Activated CD4-positive, alpha-beta memory T cell treated with anti-CD3 and anti-CD28 coated beads, Interleukin-2, amount 10 ng/mL, durations not matched to agents 7 days and 5 days (primary cell): ENCODE data around the gene PREX1. TPM values are rescaled to one million over a fixed set of nuclear protein-coding genes. Genes with fewer than 3 reads are reported as not detected.
"Not testable (repeated sequence)": the region's sequence is repeated elsewhere in the genome, so short reads cannot be mapped to it uniquely, and the experiment has no call there.

Experiments
- CTCF ChIA-PET: fragments of 350-600 bp; sonication (Branson Sonifier 250); formaldehyde crosslinking; loops from one replicate; lab custom pipeline; 2021; ENCODE audit warnings: antibody characterized with exemption, inconsistent platforms; lab: Charles Lee
- POLR2A ChIA-PET: fragments of 350-600 bp; sonication (Branson Sonifier 250); formaldehyde crosslinking; loops from one replicate; lab custom pipeline; 2021; ENCODE audit warnings: antibody characterized with exemption; lab: Charles Lee
- DNase-seq: peaks from one replicate; pipeline ENCODE4 v3.0.0-alpha.2; 2020
- H3K27ac Mint-ChIP-seq: one replicate; pipeline ENCODE4 v1.8.0; 2021; ENCODE audit warnings: mild to moderate bottlenecking, mixed read lengths
- H3K27me3 Mint-ChIP-seq: one replicate; pipeline ENCODE4 v1.8.0; 2021; ENCODE audit warnings: mixed read lengths
- H3K36me3 Mint-ChIP-seq: one replicate; pipeline ENCODE4 v1.8.0; 2021; ENCODE audit warnings: low read depth, mixed read lengths
- H3K4me1 Mint-ChIP-seq: one replicate; pipeline ENCODE4 v1.8.0; 2021; ENCODE audit warnings: mixed read lengths
- H3K4me3 Mint-ChIP-seq: one replicate; pipeline ENCODE4 v1.8.0; 2021; ENCODE audit warnings: mild to moderate bottlenecking, mixed read lengths
- H3K9me3 Mint-ChIP-seq: one replicate; pipeline ENCODE4 v1.8.0; 2021; ENCODE audit warnings: mixed read lengths
- total RNA-seq, 2 experiments: library from RNA; stranded (reverse); gene quantifications; one replicate each; pipeline ENCODE4 v1.2.3, GENCODE V29; 2021

Gene PREX1
- total RNA-seq, 2 experiments from 2014 or later, result 158 to 160 TPM

DNA sequence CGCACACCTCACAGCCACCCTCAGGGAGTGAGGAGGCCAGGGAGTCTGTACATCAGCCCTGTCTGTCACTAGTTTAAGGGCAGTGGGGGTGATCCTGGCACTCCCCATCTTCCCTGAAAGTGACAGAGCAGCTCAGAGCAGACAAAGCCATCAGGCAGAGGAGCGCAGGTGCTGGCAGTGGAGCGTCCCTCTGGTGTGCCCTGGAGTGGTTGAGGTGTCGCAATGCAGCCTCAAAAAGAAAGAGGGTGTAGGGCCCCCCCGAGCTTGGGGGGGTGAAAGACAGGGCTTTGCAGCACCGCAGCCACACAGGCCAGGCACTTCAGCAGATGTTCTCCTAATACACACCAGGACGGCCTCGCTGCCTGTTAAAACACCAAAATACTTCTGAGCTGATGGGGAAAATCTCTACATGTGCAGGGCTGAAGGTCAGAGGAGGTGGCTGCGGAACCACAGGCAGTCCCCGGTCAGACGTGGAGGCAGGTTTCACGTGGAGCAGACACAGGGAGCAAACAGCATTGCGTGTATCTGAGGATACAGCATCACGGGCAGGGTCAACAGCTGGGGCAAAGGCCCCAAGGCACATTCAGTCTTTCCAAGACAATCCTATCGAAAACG is 69.5 kb downstream of the PREX1 start:
- DNase-seq, result no peak
- H3K9me3 Mint-ChIP-seq, result peaks cover 9% of the 10 kb centered on the region
- no peak overlapping the region for H3K4me3 Mint-ChIP-seq
- H3K36me3 Mint-ChIP-seq, result peaks cover 80% of the 10 kb centered on the region
- H3K4me1 Mint-ChIP-seq, result peaks cover 92% of the 10 kb centered on the region
- ChIA-PET CTCF (no interaction called here), POLR2A (interaction anchor here (3.0 to 4.6 kb wide), 2 partner anchors 19 to 39 kb away, joined by 14 to 42 read pairs; no protein-coding TSS in a partner anchor)
- H3K27me3 Mint-ChIP-seq, result no peaks in the 10 kb centered on the region
- H3K27ac Mint-ChIP-seq, result peak overlapping the region; percentile 100

DNA sequence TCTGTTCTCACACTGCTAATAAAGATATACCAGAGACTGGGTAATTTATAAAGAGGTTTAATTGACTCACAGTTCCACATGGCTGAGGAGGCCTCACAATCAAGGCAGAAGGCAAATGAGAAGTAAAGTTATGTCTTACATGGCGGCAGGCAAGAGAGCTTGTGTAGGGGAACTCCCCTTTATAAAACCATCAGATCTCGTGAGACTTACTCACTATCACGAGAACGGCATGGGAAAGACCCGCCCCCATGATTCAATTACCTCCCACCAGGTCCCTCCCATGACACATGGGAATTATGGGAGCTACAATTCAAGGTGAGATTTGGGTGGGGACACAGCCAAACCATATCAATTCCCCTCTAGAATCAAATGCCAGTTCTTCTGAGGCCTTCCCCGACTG is 71.0 kb downstream of the PREX1 start:
- peaks cover 11% of the 10 kb centered on the region for H3K9me3 Mint-ChIP-seq
- DNase-seq, CTCF ChIA-PET, POLR2A ChIA-PET, H3K4me3 Mint-ChIP-seq, H3K27me3 Mint-ChIP-seq: not testable (repeated sequence)
- H3K4me1 Mint-ChIP-seq, result peaks cover 93% of the 10 kb centered on the region
- peaks cover 84% of the 10 kb centered on the region for H3K36me3 Mint-ChIP-seq
- peak overlapping the region; percentile 3 for H3K27ac Mint-ChIP-seq

DNA sequence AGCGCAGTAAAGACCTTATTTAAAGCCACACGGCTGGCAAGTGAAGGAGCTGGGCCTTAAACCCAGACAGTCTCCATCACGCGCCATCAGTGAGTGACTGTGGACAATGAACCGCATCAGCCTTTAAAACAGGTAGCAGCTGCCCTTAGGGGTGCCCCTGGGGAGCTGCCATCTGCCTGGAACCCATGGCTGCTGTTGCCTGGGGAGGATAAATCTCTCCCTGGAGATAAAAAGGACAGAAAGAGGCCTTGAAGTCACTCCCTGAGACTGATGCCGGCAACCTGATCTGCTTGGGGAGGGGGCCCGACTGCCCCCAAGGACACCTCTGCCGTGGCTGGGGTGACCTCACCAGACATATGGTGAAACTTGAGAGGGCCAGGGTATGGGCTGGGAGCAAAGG is 73.5 kb downstream of the PREX1 start:
- no peak for DNase-seq
- CTCF ChIA-PET, result no interaction called here
- peaks cover 94% of the 10 kb centered on the region for H3K36me3 Mint-ChIP-seq
- no peaks in the 10 kb centered on the region for H3K27me3 Mint-ChIP-seq
- POLR2A ChIA-PET, result interaction anchor here (0.7 to 4.3 kb wide), 3 partner anchors 15 to 37 kb away, joined by 3 to 58 read pairs (median 4); no protein-coding TSS in a partner anchor
- no peak overlapping the region for H3K4me3 Mint-ChIP-seq
- no peak overlapping the region for H3K27ac Mint-ChIP-seq
- peaks cover 11% of the 10 kb centered on the region for H3K9me3 Mint-ChIP-seq
- H3K4me1 Mint-ChIP-seq, result peaks cover 91% of the 10 kb centered on the region

DNA sequence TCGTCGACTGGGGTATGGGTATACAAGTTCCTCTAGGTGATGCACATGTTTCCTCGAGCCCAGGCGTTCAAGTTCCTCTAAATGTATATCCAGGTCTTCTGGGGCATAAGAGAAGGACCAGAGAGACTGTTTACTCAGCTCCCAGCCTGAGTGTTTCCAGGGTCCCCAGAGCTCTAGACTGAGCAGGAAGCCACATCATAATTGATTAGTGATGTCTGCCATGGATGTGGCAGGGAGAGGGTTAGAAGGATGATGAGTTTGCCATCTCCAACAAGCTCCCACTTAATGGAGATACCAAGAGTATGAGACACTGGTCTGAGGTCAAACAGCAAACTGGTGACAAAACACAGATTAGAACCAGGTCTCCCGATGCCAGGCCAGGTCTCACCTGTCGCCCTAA is 74.8 kb downstream of the PREX1 start:
- CTCF ChIA-PET, result interaction anchor here (2.5 kb wide), 1 partner anchor 13 kb away, joined by 8 read pairs; no protein-coding TSS in a partner anchor
- POLR2A ChIA-PET, result interaction anchor here (1.3 to 4.3 kb wide), 4 partner anchors 13 to 36 kb away, joined by 4 to 58 read pairs (median 4); no protein-coding TSS in a partner anchor
- peaks cover 95% of the 10 kb centered on the region for H3K36me3 Mint-ChIP-seq
- H3K9me3 Mint-ChIP-seq, result peaks cover 11% of the 10 kb centered on the region
- peak overlapping the region; percentile 70 for H3K27ac Mint-ChIP-seq
- H3K27me3 Mint-ChIP-seq, result no peaks in the 10 kb centered on the region
- DNase-seq, result no peak
- H3K4me1 Mint-ChIP-seq, result peaks cover 91% of the 10 kb centered on the region
- H3K4me3 Mint-ChIP-seq, result no peak overlapping the region

DNA sequence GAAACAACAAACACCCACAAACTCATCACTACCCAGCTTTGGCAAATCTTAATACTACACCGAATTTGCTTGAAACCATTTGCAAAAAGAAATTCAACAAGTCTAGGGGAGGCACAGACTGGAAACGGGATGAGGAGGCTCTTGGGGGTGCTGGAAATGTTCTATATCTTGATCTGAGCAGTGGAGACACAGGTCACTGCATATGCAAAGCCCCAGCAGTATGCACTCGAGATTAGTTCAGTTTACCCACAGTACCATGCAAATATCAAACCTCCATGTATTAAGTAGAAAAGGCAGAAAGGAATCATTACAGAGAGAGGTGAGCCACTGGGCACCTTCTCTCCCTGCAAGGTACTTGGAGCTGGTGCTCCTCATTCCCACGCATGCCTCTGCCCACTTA is 75.9 kb downstream of the PREX1 start:
- H3K4me1 Mint-ChIP-seq, result peaks cover 82% of the 10 kb centered on the region
- peak overlapping the region; percentile 93 for H3K27ac Mint-ChIP-seq
- peak overlapping the region; percentile 51 for H3K4me3 Mint-ChIP-seq
- DNase-seq, result no peak
- H3K27me3 Mint-ChIP-seq, result no peaks in the 10 kb centered on the region
- peaks cover 8% of the 10 kb centered on the region for H3K9me3 Mint-ChIP-seq
- H3K36me3 Mint-ChIP-seq, result peaks cover 89% of the 10 kb centered on the region
- CTCF ChIA-PET, result interaction anchor here (0.8 to 2.5 kb wide), 4 partner anchors 12 to 125 kb away, joined by 3 to 8 read pairs (median 4); partner anchors contain the start of gene PREX1
- POLR2A ChIA-PET, result interaction anchor here (0.8 to 4.3 kb wide), 10 partner anchors 8 to 73 kb away, joined by 3 to 58 read pairs (median 8); no protein-coding TSS in a partner anchor

DNA sequence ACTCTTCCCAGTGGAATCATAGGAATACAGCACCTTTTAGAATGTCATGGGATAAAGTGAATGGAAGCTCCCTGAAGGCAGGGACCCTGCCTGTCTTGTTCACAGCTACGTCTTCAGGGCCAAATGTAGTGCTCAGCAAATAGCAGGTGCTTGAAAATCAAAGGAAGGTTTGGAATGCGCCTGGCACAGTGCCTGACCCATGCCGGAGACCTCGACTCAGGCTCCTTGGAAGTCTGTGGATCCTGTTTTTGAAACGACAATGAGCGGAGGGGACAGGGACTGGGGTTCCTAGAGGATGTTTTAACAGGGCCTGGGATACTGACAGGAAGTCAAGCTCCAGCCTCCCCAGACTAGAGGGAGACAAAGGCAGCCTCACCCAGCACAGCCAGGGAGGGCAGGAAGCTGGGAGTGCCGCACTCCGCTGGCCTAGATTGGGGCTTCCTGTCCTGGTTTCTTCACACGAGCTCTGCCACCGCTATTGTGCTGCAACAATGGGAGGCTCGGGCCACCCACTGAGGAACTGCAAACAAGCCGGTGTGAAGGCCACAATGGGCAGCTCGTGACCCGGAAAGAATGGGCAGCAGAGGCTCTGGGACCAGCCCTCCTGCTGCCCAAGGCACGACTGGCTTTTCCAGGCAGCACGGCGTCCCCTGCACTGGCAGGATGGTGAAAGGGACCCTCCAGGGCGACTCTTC is 76.7 kb downstream of the PREX1 start:
- peak overlapping the region; percentile 93 for H3K27ac Mint-ChIP-seq
- peak; percentile 71 for DNase-seq
- H3K27me3 Mint-ChIP-seq, result no peaks in the 10 kb centered on the region
- POLR2A ChIA-PET, result interaction anchor here (0.7 to 4.3 kb wide), 15 partner anchors 9 to 77 kb away, joined by 3 to 58 read pairs (median 4); partner anchors contain the start of gene PREX1
- H3K36me3 Mint-ChIP-seq, result peaks cover 85% of the 10 kb centered on the region
- peak overlapping the region; percentile 51 for H3K4me3 Mint-ChIP-seq
- CTCF ChIA-PET, result interaction anchor here (0.7 to 2.5 kb wide), 5 partner anchors 11 to 154 kb away, joined by 3 to 8 read pairs (median 4); partner anchors contain the start of gene PREX1
- peaks cover 76% of the 10 kb centered on the region for H3K4me1 Mint-ChIP-seq
- H3K9me3 Mint-ChIP-seq, result peaks cover 8% of the 10 kb centered on the region

DNA sequence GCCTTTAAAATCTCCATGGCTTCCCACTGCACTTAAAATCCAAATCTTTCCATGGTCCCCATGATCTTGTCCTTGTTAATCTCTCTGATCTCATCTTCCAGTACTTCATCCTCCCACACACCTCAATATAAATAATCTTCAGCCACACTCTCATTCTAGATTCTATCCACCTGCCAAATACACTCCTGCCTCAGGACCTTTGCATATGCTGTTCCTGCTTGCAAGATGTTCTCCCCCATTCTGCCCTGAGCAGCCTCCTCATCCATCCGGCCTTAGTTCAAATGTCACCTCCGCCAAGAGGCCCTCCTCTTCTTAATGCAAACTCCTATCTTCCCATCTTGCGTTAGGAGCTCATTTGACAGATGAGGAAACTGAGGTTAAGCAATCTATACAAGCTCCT is 77.4 kb downstream of the PREX1 start:
- Mint-ChIP-seq H3K4me1 (peaks cover 69% of the 10 kb centered on the region), H3K27ac (peak overlapping the region; percentile 93), H3K4me3 (no peak overlapping the region), H3K36me3 (peaks cover 80% of the 10 kb centered on the region), H3K9me3 (peaks cover 5% of the 10 kb centered on the region), H3K27me3 (no peaks in the 10 kb centered on the region)
- POLR2A ChIA-PET, result interaction anchor here (1.0 to 4.3 kb wide), 9 partner anchors 9 to 126 kb away, joined by 3 to 58 read pairs (median 8); partner anchors contain the start of gene PREX1
- CTCF ChIA-PET, result no interaction called here
- DNase-seq, result no peak

DNA sequence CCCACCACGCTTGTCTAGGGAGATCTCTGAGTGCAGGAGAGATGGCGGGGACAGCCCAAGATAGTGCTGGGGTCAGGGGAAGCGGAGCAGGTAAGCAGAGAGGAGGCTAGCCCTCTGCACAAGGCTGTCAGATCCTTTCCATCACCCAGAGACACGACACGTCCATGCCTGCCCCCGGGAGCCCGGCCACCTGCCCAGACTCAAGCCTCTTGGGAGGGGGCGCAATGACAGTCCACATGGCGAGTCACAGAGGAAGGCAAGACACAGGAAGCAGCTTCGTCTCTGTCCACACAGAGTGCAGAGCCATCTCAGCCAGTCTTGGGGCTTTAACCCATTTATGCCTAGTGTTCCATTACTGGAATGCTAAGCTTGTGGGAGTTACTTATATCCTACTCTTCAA is 78.4 kb downstream of the PREX1 start:
- no peaks in the 10 kb centered on the region for H3K27me3 Mint-ChIP-seq
- peaks cover 78% of the 10 kb centered on the region for H3K36me3 Mint-ChIP-seq
- ChIA-PET POLR2A (interaction anchor here (0.6 to 3.2 kb wide), 3 partner anchors 8 to 127 kb away, joined by 3 to 20 read pairs (median 3); no protein-coding TSS in a partner anchor), CTCF (interaction anchor here (1.1 kb wide), 1 partner anchor 10 kb away, joined by 5 read pairs; no protein-coding TSS in a partner anchor)
- H3K9me3 Mint-ChIP-seq, result peaks cover 2% of the 10 kb centered on the region
- no peak overlapping the region for H3K4me3 Mint-ChIP-seq
- peaks cover 63% of the 10 kb centered on the region for H3K4me1 Mint-ChIP-seq
- peak overlapping the region; percentile 49 for H3K27ac Mint-ChIP-seq
- no peak for DNase-seq

DNA sequence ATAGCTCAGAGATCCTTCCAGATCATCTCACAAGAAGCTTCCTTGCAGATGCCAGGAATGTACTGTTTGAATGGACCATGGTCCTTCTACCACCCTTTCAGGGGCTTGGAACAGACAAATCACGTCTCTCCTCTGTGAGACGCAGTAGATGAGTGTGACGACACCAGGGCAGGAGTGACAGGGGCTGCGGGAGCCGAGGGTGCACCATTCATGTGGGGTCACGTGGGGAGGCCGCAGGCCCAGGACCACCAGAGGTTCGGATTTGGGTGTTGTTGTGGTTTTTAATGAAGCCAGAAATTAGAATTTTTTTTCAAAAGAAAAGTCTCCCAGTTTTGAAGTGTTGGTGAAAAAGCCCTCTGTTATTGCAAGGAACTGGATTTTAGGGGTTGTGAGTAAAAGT is 79.2 kb downstream of the PREX1 start:
- H3K27me3 Mint-ChIP-seq, result no peaks in the 10 kb centered on the region
- ChIA-PET POLR2A (no interaction called here), CTCF (interaction anchor here (0.9 kb wide), 1 partner anchor 9 kb away, joined by 3 read pairs; no protein-coding TSS in a partner anchor)
- no peak overlapping the region for H3K4me3 Mint-ChIP-seq
- peaks cover 79% of the 10 kb centered on the region for H3K36me3 Mint-ChIP-seq
- peaks cover 58% of the 10 kb centered on the region for H3K4me1 Mint-ChIP-seq
- no peak for DNase-seq
- H3K27ac Mint-ChIP-seq, result peak overlapping the region; percentile 59
- H3K9me3 Mint-ChIP-seq, result peaks cover 2% of the 10 kb centered on the region

DNA sequence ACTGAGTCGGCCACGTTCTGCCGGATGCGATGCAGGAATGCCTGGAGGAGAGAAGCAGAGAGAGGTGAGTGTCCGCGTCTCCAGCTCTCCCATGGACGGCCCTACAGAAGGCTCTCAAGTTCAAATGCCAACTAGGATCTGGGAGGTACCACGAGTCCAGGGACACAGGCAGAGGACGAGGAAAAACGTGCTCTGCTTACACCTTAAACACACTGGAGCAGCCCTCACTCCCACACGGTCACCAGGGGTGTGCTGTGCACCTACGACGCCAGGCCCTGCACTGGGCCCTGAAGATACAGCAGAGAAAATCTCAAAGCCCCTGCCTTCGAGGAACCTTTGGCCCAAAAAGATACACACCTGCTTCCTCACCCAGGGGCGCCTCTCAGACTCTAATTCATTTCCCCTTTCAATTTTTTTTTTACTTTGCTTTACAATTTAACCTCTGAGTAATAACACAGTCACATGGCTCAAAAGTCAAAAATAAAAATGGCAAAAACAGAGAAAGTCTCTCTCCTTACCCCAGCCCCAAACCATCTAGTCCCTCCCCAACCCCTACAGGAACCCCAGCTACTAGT is 79.9 kb downstream of the PREX1 start:
- H3K27me3 Mint-ChIP-seq, result no peaks in the 10 kb centered on the region
- no peak for DNase-seq
- H3K27ac Mint-ChIP-seq, result peak overlapping the region; percentile 27
- no peak overlapping the region for H3K4me3 Mint-ChIP-seq
- ChIA-PET POLR2A (no interaction called here), CTCF (interaction anchor here (0.9 kb wide), 1 partner anchor 9 kb away, joined by 3 read pairs; no protein-coding TSS in a partner anchor)
- peaks cover 54% of the 10 kb centered on the region for H3K4me1 Mint-ChIP-seq
- H3K9me3 Mint-ChIP-seq, result peaks cover 2% of the 10 kb centered on the region
- peaks cover 79% of the 10 kb centered on the region for H3K36me3 Mint-ChIP-seq

DNA sequence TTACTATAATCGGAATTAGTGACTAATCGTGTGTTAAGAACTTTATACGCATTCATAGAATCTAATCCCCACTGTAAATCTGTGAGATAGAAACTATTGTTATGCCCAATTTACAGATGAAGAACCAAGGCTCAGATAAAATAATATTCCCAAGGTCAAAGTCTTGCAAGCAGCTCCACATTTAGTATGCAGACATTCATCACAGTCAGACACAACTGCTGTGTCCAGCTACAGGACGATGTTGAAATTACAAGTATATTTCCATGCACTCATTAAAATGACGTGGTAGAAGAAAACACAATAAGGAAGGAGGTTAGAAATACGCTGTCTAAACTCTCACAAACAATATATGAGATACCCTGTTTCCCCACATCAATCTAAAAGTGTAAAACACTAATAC is 82.5 kb downstream of the PREX1 start:
- ChIA-PET CTCF (no interaction called here), POLR2A (interaction anchor here (0.9 kb wide), 1 partner anchor 10 kb away, joined by 3 read pairs; no protein-coding TSS in a partner anchor)
- no peaks in the 10 kb centered on the region for H3K9me3 Mint-ChIP-seq
- peaks cover 40% of the 10 kb centered on the region for H3K4me1 Mint-ChIP-seq
- no peaks in the 10 kb centered on the region for H3K27me3 Mint-ChIP-seq
- H3K36me3 Mint-ChIP-seq, result peaks cover 72% of the 10 kb centered on the region
- no peak for DNase-seq
- H3K27ac Mint-ChIP-seq, result peak overlapping the region; percentile 29
- no peak overlapping the region for H3K4me3 Mint-ChIP-seq

DNA sequence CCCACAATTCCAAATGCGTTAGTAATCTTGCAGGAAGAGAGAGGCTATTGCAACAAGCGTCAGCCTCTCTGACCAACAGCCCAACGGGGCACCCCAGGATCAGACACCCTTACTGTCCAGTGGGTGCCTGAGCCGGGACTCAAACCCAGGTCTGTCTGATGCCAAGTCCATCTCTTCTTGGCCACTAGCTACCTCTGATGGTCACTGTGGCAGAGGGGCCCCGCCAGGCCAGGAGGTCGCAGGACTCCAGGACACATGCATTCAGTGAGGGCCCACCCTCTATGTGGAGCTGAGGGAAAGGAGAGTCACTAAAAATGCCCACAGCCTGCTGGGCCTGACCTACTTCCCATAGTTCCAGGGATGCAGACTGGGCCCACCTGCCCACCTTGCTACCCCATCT is 83.3 kb downstream of the PREX1 start:
- ChIA-PET POLR2A (no interaction called here), CTCF (no interaction called here)
- no peaks in the 10 kb centered on the region for H3K27me3 Mint-ChIP-seq
- no peak overlapping the region for H3K4me3 Mint-ChIP-seq
- no peaks in the 10 kb centered on the region for H3K9me3 Mint-ChIP-seq
- H3K36me3 Mint-ChIP-seq, result peaks cover 72% of the 10 kb centered on the region
- no peak overlapping the region for H3K27ac Mint-ChIP-seq
- peaks cover 42% of the 10 kb centered on the region for H3K4me1 Mint-ChIP-seq
- DNase-seq, result no peak
